WTC11 (cell line): Measurements from ENCODE around the gene NFATC2. TPM values are rescaled to one million over a fixed set of nuclear protein-coding genes. Genes with fewer than 3 reads are reported as not detected.

Experiments used
- ATAC-seq: fragments of 200-7000 bp; cut with Tn5 transposase; 2 replicates; pipeline ENCODE4 v1.10.0; 2021; ENCODE audit warnings: mild to moderate bottlenecking, moderate library complexity
- CTCF ChIA-PET: fragments of 300-600 bp; sonication (Branson Sonifier 250); formaldehyde crosslinking; loops from one replicate; lab custom pipeline; 2021; ENCODE audit warnings: antibody characterized with exemption; lab: Charles Lee
- POLR2A ChIA-PET: fragments of 350-600 bp; sonication (Branson Sonifier 250); formaldehyde crosslinking; loops from one replicate; lab custom pipeline; 2021; ENCODE audit warnings: antibody characterized with exemption; lab: Charles Lee
- DNase-seq: peaks from one replicate; pipeline ENCODE4 v3.0.0; 2021; ENCODE audit warnings: low spot score
- H3K27ac Mint-ChIP-seq: 2 replicates; pipeline ENCODE4 v1.8.0; 2021; ENCODE audit warnings: mixed read lengths
- H3K27me3 Mint-ChIP-seq: 2 replicates; pipeline ENCODE4 v1.8.0; 2021; ENCODE audit warnings: low read depth, mild to moderate bottlenecking, moderate library complexity, mixed read lengths
- H3K36me3 Mint-ChIP-seq: 2 replicates; pipeline ENCODE4 v1.8.0; 2021; ENCODE audit warnings: mixed read lengths
- H3K4me1 Mint-ChIP-seq: 2 replicates; pipeline ENCODE4 v1.8.0; 2022; ENCODE audit warnings: mixed read lengths
- H3K4me3 Mint-ChIP-seq: 2 replicates; pipeline ENCODE4 v1.8.0; 2021; ENCODE audit warnings: mild to moderate bottlenecking, moderate library complexity, mixed read lengths
- H3K9me3 Mint-ChIP-seq: 2 replicates; pipeline ENCODE4 v1.8.0; 2021; ENCODE audit warnings: mixed read lengths
- ARID4B ChIP-seq: sonication (generic); formaldehyde crosslinking; IDR thresholded peaks from 2 replicates; pipeline ENCODE4 v1.8.0; 2023; ENCODE audit warnings: missing genetic modification reagents, mild to moderate bottlenecking, borderline replicate concordance
- ATF6 ChIP-seq: sonication (generic); formaldehyde crosslinking; IDR thresholded peaks from 2 replicates; pipeline ENCODE4 v1.8.1; 2023; ENCODE audit warnings: mild to moderate bottlenecking, missing genetic modification reagents
- E2F4 ChIP-seq: sonication (generic); formaldehyde crosslinking; IDR thresholded peaks from 2 replicates; pipeline ENCODE4 v1.8.1; 2022; ENCODE audit warnings: low read depth, mild to moderate bottlenecking, moderate library complexity, missing genetic modification reagents, borderline replicate concordance
- IRF2 ChIP-seq: sonication (generic); formaldehyde crosslinking; IDR thresholded peaks from 2 replicates; pipeline ENCODE4 v1.8.0; 2022; ENCODE audit warnings: low read depth, missing genetic modification reagents, borderline replicate concordance
- NR1H2 ChIP-seq: sonication (generic); formaldehyde crosslinking; IDR thresholded peaks from 2 replicates; pipeline ENCODE4 v1.9.0; 2021; ENCODE audit warnings: mild to moderate bottlenecking, moderate library complexity, missing genetic modification reagents
- RORB ChIP-seq: fragments of 250-450 bp; sonication (Bioruptor Pico); IDR thresholded peaks from 2 replicates; pipeline ENCODE4 v1.9.0; 2021; ENCODE audit warnings: mild to moderate bottlenecking
- TEAD4 ChIP-seq: sonication (generic); formaldehyde crosslinking; IDR thresholded peaks from 2 replicates; pipeline ENCODE4 v1.8.0; 2022; ENCODE audit warnings: mild to moderate bottlenecking, missing genetic modification reagents
- ZMAT4 ChIP-seq: fragments of 250-450 bp; sonication (Bioruptor Pico); IDR thresholded peaks from 2 replicates; pipeline ENCODE4 v1.9.0; 2021; ENCODE audit warnings: mild to moderate bottlenecking
- ZNF232 ChIP-seq: sonication (generic); formaldehyde crosslinking; IDR thresholded peaks from 2 replicates; pipeline ENCODE4 v1.8.0; 2022; ENCODE audit warnings: mild to moderate bottlenecking, missing genetic modification reagents
- ZNF512 ChIP-seq: sonication (generic); formaldehyde crosslinking; IDR thresholded peaks from 2 replicates; pipeline ENCODE4 v1.8.1; 2022; ENCODE audit warnings: missing genetic modification reagents, borderline replicate concordance
- total RNA-seq: library from RNA; stranded (reverse); gene quantifications from 3 replicates; pipeline ENCODE4 v1.2.3, GENCODE V29; 2021
- TF ChIP-seq, protein P1 (sequence below): fragments of 250-450 bp; sonication (Bioruptor Pico); IDR thresholded peaks from 2 replicates; pipeline ENCODE4 v1.9.0; 2021; ENCODE audit warnings: mild to moderate bottlenecking, borderline replicate concordance
- TF ChIP-seq, protein P2 (sequence below): sonication (generic); formaldehyde crosslinking; IDR thresholded peaks from 2 replicates; pipeline ENCODE4 v1.8.1; 2023; ENCODE audit warnings: mild to moderate bottlenecking, missing genetic modification reagents
- TF ChIP-seq, protein P3 (sequence below): sonication (generic); formaldehyde crosslinking; IDR thresholded peaks from 2 replicates; pipeline ENCODE4 v1.8.0; 2022; ENCODE audit warnings: mild to moderate bottlenecking, missing genetic modification reagents
- TF ChIP-seq, protein P4 (sequence below): sonication (generic); formaldehyde crosslinking; IDR thresholded peaks from 2 replicates; pipeline ENCODE4 v1.8.1; 2023; ENCODE audit warnings: mild to moderate bottlenecking, missing genetic modification reagents, borderline replicate concordance
- TF ChIP-seq, protein P5 (sequence below): sonication (generic); formaldehyde crosslinking; IDR thresholded peaks from 2 replicates; pipeline ENCODE4 v1.8.1; 2022; ENCODE audit warnings: mild to moderate bottlenecking, moderate library complexity, missing genetic modification reagents

Gene NFATC2
- total RNA-seq, 1 experiment from 2014 or later = 1.7 TPM

- H3K27ac Mint-ChIP-seq = no peak overlapping the region
- DNase-seq (no peak), ATAC-seq (no peak)
- no peak overlapping the region for H3K4me3 Mint-ChIP-seq
- CTCF ChIA-PET = no interaction called here
- H3K27me3 Mint-ChIP-seq = 0 out of 2 replicates have a peak, but pooled peaks cover 2% of the 10 kb centered on the region
- no peaks in the 10 kb centered on the region for H3K36me3 Mint-ChIP-seq
- POLR2A ChIA-PET = no interaction called here
- 0 out of 2 replicates have a peak, but pooled peaks cover 5% of the 10 kb centered on the region for H3K4me1 Mint-ChIP-seq
- 0 out of 2 replicates have a peak, but pooled peaks cover 3% of the 10 kb centered on the region for H3K9me3 Mint-ChIP-seq
- TF ChIP-seq, protein P1, sequence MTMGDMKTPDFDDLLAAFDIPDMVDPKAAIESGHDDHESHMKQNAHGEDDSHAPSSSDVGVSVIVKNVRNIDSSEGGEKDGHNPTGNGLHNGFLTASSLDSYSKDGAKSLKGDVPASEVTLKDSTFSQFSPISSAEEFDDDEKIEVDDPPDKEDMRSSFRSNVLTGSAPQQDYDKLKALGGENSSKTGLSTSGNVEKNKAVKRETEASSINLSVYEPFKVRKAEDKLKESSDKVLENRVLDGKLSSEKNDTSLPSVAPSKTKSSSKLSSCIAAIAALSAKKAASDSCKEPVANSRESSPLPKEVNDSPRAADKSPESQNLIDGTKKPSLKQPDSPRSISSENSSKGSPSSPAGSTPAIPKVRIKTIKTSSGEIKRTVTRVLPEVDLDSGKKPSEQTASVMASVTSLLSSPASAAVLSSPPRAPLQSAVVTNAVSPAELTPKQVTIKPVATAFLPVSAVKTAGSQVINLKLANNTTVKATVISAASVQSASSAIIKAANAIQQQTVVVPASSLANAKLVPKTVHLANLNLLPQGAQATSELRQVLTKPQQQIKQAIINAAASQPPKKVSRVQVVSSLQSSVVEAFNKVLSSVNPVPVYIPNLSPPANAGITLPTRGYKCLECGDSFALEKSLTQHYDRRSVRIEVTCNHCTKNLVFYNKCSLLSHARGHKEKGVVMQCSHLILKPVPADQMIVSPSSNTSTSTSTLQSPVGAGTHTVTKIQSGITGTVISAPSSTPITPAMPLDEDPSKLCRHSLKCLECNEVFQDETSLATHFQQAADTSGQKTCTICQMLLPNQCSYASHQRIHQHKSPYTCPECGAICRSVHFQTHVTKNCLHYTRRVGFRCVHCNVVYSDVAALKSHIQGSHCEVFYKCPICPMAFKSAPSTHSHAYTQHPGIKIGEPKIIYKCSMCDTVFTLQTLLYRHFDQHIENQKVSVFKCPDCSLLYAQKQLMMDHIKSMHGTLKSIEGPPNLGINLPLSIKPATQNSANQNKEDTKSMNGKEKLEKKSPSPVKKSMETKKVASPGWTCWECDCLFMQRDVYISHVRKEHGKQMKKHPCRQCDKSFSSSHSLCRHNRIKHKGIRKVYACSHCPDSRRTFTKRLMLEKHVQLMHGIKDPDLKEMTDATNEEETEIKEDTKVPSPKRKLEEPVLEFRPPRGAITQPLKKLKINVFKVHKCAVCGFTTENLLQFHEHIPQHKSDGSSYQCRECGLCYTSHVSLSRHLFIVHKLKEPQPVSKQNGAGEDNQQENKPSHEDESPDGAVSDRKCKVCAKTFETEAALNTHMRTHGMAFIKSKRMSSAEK (CRISPR knock-in tag) = no peak
- TF ChIP-seq IRF2 (CRISPR knock-in tag) = no peak
- no peak for TF ChIP-seq ZNF512
- no peak for TF ChIP-seq E2F4 (CRISPR knock-in tag)
- no peak for TF ChIP-seq ZMAT4
- TF ChIP-seq, protein P2, sequence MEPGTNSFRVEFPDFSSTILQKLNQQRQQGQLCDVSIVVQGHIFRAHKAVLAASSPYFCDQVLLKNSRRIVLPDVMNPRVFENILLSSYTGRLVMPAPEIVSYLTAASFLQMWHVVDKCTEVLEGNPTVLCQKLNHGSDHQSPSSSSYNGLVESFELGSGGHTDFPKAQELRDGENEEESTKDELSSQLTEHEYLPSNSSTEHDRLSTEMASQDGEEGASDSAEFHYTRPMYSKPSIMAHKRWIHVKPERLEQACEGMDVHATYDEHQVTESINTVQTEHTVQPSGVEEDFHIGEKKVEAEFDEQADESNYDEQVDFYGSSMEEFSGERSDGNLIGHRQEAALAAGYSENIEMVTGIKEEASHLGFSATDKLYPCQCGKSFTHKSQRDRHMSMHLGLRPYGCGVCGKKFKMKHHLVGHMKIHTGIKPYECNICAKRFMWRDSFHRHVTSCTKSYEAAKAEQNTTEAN (CRISPR knock-in tag) = no peak
- TF ChIP-seq, protein P3, sequence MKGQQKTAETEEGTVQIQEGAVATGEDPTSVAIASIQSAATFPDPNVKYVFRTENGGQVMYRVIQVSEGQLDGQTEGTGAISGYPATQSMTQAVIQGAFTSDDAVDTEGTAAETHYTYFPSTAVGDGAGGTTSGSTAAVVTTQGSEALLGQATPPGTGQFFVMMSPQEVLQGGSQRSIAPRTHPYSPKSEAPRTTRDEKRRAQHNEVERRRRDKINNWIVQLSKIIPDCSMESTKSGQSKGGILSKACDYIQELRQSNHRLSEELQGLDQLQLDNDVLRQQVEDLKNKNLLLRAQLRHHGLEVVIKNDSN (CRISPR knock-in tag) = no peak
- no peak for TF ChIP-seq TEAD4
- TF ChIP-seq ZNF232 (CRISPR knock-in tag) = no peak
- TF ChIP-seq, protein P4, sequence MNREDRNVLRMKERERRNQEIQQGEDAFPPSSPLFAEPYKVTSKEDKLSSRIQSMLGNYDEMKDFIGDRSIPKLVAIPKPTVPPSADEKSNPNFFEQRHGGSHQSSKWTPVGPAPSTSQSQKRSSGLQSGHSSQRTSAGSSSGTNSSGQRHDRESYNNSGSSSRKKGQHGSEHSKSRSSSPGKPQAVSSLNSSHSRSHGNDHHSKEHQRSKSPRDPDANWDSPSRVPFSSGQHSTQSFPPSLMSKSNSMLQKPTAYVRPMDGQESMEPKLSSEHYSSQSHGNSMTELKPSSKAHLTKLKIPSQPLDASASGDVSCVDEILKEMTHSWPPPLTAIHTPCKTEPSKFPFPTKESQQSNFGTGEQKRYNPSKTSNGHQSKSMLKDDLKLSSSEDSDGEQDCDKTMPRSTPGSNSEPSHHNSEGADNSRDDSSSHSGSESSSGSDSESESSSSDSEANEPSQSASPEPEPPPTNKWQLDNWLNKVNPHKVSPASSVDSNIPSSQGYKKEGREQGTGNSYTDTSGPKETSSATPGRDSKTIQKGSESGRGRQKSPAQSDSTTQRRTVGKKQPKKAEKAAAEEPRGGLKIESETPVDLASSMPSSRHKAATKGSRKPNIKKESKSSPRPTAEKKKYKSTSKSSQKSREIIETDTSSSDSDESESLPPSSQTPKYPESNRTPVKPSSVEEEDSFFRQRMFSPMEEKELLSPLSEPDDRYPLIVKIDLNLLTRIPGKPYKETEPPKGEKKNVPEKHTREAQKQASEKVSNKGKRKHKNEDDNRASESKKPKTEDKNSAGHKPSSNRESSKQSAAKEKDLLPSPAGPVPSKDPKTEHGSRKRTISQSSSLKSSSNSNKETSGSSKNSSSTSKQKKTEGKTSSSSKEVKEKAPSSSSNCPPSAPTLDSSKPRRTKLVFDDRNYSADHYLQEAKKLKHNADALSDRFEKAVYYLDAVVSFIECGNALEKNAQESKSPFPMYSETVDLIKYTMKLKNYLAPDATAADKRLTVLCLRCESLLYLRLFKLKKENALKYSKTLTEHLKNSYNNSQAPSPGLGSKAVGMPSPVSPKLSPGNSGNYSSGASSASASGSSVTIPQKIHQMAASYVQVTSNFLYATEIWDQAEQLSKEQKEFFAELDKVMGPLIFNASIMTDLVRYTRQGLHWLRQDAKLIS (CRISPR knock-in tag) = no peak
- no peak for TF ChIP-seq NR1H2 (CRISPR knock-in tag)
- TF ChIP-seq, protein P5, sequence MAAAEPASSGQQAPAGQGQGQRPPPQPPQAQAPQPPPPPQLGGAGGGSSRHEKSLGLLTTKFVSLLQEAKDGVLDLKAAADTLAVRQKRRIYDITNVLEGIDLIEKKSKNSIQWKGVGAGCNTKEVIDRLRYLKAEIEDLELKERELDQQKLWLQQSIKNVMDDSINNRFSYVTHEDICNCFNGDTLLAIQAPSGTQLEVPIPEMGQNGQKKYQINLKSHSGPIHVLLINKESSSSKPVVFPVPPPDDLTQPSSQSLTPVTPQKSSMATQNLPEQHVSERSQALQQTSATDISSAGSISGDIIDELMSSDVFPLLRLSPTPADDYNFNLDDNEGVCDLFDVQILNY (CRISPR knock-in tag) = no peak
- TF ChIP-seq RORB (CRISPR knock-in tag) = no peak
- TF ChIP-seq ATF6 = no peak
- TF ChIP-seq ARID4B = no peak
Measured at GRCh38 chr20:51587145-51587544, 44.6 kb upstream of the NFATC2 start.
